GM12801 (cell line): ENCODE data around the gene GRAMD1C.

Experiments used
- TF ChIP-seq, protein P1 (sequence below): IDR thresholded peaks from one replicate; pipeline ENCODE4 v1.5.1; 2011; ENCODE audit warnings: control low read depth; ENCODE audit not compliant: insufficient read length; ENCODE audit errors: extremely low read depth

Gene GRAMD1C

DNA sequence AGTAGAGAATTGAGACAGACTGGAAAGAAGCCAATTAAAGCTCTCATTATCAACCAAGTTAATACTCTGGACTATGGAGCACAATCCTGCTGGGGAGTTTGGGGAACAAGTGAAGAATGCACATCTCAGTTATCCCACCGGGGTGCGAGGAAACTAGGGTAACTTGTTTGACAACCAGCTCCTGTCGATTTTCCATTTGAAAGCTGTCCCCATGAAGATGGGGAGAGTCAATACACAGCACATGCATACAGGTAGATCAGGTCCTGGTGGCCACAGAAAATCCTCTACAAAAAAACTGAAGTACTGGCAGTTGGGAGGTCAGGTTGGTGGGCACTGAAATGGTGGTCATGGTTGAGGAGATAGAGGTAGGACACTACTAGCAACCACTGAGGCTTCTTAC, 25.7 kb upstream of the GRAMD1C start:
- TF ChIP-seq, protein P1, sequence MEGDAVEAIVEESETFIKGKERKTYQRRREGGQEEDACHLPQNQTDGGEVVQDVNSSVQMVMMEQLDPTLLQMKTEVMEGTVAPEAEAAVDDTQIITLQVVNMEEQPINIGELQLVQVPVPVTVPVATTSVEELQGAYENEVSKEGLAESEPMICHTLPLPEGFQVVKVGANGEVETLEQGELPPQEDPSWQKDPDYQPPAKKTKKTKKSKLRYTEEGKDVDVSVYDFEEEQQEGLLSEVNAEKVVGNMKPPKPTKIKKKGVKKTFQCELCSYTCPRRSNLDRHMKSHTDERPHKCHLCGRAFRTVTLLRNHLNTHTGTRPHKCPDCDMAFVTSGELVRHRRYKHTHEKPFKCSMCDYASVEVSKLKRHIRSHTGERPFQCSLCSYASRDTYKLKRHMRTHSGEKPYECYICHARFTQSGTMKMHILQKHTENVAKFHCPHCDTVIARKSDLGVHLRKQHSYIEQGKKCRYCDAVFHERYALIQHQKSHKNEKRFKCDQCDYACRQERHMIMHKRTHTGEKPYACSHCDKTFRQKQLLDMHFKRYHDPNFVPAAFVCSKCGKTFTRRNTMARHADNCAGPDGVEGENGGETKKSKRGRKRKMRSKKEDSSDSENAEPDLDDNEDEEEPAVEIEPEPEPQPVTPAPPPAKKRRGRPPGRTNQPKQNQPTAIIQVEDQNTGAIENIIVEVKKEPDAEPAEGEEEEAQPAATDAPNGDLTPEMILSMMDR = no peak

DNA sequence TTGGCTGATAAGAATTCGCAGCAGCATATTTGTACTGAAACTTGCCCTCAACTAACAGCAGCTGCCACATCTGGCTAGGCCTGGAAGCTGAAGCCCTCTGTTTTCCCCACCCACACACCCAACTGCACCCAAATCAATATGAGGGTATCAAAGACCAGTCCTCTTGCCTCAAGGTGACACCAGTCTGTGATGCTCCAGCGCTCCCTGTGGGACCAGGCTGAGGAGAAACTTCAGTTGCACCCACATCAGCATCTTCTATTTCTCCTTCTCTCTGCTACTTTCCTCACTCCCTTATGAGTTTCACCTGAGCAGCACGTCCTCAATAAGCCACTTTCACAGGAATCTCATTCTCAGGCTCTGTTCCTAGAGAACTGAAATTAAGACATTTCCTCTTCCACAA, 18.7 kb upstream of the GRAMD1C start:
- TF ChIP-seq, protein P1 = no peak

DNA sequence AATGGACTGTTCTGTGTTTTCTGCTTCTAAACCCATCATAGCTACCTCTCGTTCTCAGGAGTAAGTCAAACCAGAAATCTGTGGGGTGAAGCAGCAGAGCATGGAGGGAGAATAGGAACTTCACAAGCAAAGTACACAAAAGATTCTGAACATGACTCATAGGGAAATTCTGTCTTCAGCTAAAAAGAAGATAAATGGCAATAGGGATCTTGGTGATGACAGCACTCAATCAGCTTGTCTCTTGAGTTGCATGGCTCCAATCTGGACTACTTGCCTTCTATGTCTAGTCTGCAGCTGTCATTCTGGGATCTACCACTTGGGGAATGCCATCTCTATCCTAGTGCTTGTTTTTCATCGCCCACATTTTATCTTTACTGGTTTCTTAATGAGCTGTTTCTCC, 13.5 kb upstream of the GRAMD1C start:
- TF ChIP-seq, protein P1 = no peak

DNA sequence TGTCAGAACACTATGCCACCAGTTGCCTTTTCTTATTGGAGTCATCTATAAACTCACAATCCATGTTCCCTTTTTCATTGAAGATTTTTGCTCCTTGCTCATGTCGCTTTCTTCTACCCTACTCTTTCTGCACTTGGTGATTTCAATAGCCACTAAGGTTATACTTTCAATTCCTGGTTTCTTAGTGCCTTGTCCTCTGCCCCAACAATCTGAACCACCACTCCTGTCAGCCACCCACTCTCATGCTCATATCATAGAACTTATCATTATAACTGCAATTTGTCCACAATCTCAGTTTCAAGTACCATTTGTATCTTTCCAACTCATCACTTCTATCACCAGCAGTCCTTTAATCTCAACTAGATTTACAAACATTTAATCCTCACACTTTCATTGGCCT, 10.0 kb upstream of the GRAMD1C start:
- TF ChIP-seq, protein P1 = no peak

DNA sequence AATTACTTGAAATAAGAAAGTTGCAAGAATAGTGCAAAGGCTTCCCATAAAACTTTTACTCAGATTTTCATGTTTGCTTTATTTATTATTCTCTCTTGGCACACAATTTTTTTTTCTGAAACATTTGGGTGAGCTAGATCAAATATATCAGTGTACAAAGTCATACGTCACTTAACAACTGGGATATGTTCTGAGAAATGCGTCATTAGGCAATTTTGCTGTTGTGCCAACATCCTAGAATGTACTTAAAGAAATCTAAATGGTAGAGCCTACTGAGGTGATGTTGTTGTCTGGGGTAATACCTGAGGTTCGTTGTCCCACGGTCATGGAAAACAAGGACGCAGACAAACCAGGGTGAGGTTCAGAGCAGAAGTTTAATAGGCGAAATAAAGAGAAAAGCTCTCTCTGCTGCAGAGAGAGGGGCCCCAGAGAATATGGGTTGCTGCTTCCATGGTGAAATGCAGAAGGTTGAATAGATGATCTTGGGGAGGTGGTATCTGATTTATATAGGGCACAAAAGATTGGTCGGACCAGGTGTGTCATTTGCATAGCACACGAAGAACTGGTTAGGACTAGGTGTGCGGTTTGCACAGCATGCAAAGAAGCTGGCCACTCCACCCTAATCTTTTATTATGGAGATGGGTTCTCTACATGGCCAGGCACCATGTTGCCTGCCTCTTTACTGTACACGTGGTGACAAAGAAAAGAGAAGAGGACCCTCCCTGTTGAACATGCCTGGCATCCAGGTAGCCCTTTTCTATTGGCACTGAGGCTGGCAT, 8.8 kb upstream of the GRAMD1C start:
- TF ChIP-seq, protein P1 = no peak

DNA sequence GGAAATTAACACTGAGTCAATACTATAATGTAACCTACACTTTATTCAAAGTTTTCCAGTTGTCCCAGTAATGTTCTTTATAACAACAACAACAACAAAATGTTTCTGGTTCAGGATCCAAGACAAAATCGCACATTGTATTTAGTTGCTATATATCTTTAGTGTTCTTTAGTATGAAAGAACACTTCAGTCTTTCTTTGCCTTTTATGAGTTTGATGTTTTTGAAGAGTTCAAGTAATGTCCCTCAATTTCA, 7.6 kb upstream of the GRAMD1C start:
- TF ChIP-seq, protein P1 = no peak

DNA sequence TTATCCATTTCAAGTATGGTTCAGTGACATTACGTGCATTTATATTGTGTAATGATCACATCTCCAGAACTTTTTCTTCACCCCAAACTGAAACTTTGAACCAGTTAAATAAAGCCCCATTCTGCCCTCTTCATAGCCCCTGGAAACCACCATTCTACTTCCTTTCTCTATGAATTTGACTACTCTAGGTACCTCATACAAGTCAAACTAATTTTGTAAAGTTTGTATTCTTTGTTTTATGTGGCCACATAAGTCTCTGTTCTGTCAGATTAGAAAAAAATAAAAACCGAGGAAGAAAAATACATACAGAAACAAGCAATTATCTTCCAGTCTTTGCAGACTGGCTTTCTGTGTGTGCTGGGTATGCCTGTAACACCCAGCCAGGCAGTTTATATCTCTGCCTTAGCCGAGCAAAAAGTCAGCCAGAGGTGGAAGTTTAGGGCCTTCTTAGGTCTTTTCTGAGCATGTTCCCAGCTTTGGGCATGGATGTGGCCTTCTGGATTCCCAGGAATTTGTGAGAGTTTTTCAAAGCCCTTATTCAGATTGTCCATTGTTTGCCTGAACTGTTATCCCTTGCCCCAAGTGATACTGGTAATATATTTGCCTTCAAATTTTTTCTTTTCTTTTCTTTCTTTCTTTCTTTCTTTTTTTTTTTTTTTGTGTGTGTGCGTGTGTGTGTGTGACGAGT, 6.0 kb upstream of the GRAMD1C start:
- TF ChIP-seq, protein P1 = no peak
